PFSK-1 (cell line): ENCODE data around the gene PRSS27.

Experiments used
- FOXP2 ChIP-seq: optimal IDR thresholded peaks from 2 replicates; pipeline ENCODE3; 2011; ENCODE audit warnings: borderline replicate concordance, control low read depth, inconsistent platforms; ENCODE audit not compliant: insufficient read depth; ENCODE audit errors: extremely low read length, extremely low read depth
- POLR2AphosphoS5 ChIP-seq: IDR thresholded peaks from 2 replicates; pipeline ENCODE4 v1.6.1; 2012; ENCODE audit warnings: low read depth, mild to moderate bottlenecking, control low read depth, low read length, moderate library complexity
- REST ChIP-seq, 2 experiments: IDR thresholded peaks; 2 replicates each; pipeline versions ENCODE4 v1.6.1 to v1.8.0; 2011 to 2012; ENCODE audit warnings: low read depth in 2 of 2, low read length in 2 of 2, control low read depth in 1 of 2, inconsistent platforms in 1 of 2, mild to moderate bottlenecking in 1 of 2, moderate library complexity in 1 of 2; ENCODE audit not compliant: insufficient read depth in 1 of 2
- SIN3A ChIP-seq: IDR thresholded peaks from 2 replicates; pipeline ENCODE4 v1.6.1; 2012; ENCODE audit warnings: mild to moderate bottlenecking, low read length, moderate library complexity, borderline replicate concordance; ENCODE audit not compliant: insufficient read depth
- TAF1 ChIP-seq: IDR thresholded peaks from 2 replicates; pipeline ENCODE4 v1.6.1; 2012; ENCODE audit warnings: low read length, control low read depth, borderline replicate concordance; ENCODE audit not compliant: insufficient read depth

- TF ChIP-seq REST (IDR thresholded peaks at IDR 0.05; ENCODE audit: insufficient read depth in 1 of 2, low read depth in 2 of 2, low read length in 2 of 2) (no peak), SIN3A (no peak), POLR2AphosphoS5 (no peak), TAF1 (no peak), FOXP2 (no peak)
These were observed 33.7 kb upstream of the PRSS27 start for GRCh38 chr16:2753733-2754020.
